ENCODE results near the gene SSX2IP.
"Not testable (repeated sequence)": the region's sequence is repeated elsewhere in the genome, so short reads cannot be mapped to it uniquely, and the experiment has no call there.

Gene SSX2IP

GRCh38 chr1:84619383-84620102 is 70.7 kb downstream of the SSX2IP start:
- peak; percentile 43 to 71 for DNase-seq (ENCODE audit: low read depth in 2 of 2)

DNA sequence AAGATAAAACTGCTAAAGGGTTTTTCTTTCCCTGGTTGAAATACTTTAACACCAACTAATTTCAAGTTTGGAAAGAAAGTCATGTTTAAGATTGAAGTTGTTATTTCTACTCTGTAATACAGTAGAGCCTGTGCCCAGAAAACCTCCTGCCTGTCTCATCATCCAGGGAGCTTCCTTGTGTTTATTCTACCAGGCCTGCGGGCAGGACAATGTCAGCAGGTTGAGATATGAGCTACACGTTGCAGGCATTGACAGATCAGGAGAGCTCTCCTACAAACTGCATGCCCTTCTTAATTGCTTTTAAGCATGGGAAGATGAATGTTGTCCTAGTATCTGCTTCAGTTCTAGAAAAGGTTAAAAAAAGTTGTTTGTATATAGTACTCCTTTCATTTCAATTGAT is 72.9 kb downstream of the SSX2IP start:
- no peak for DNase-seq (ENCODE audit: low read depth in 2 of 2)

DNA sequence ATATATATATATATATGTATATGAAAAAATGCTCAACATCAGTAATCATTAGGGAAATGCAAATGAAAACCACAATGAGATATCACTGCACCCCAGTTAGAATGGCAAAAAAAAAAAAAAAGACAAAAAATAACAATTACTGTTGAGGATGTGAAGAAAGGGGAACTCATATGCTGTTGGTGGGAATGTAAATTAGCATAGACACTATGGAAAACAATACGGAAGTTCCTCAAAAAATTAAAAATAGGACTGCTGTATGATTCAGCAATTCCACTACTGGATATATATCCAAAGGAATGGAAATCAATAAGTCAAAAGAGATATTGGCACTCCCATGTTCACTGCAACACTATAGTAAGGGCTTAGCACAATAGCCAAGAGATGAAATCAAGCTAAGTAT is 74.5 kb downstream of the SSX2IP start:
- no peak for DNase-seq (ENCODE audit: low read depth in 2 of 2)

GRCh38 chr1:84613887-84614286 is 76.4 kb downstream of the SSX2IP start:
- DNase-seq (ENCODE audit: low read depth in 2 of 2), result no peak

GRCh38 chr1:84613026-84613425 is 77.2 kb downstream of the SSX2IP start:
- DNase-seq (ENCODE audit: low read depth in 2 of 2), result no peak

- no peak for DNase-seq (ENCODE audit: low read depth in 2 of 2)
These were observed 78.5 kb downstream of the SSX2IP start for GRCh38 chr1:84611796-84612195.

DNA sequence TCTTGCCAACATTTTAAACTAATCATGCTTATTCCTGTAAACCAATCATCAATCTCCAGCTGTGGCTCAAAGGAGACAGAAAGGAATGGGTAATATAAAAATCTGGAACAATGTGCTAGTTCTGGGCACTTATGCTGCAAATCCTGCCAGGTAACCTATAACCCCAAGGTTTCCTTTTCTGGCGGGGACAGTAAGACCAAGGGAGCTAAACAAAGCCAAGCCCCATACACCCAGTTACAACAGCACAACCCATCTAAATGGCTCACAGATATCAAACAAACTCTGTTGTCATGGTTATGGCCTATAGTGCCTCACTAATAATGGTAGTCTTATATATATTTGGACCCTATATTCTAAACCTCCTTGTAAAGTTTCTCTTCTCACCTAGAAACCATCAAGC is 79.2 kb downstream of the SSX2IP start:
- no peak for DNase-seq (ENCODE audit: low read depth in 2 of 2)

- no peak for DNase-seq (ENCODE audit: low read depth in 2 of 2)
These were observed 83.3 kb downstream of the SSX2IP start for GRCh38 chr1:84606977-84607376.

DNA sequence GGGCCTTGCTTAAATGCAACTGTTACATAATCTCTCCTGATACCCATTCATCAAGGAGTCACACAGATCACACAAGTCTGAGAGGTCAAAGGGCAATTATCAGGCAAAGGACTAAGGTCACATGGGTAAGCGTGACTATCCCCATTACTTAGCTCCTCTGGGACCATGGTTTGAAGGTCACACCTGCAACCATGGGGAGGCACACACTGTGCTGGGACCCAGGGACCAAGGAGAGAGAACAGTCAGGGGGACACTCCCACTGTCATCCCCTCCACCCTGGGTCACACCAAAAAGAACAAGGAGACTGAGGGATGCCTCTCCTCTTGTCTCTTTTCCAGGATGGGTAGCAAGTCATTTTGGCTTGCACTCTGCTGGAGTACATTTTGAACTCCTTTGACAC is 85.1 kb downstream of the SSX2IP start:
- no peak for DNase-seq (ENCODE audit: low read depth in 2 of 2)

GRCh38 chr1:84603941-84604830 is 86.1 kb downstream of the SSX2IP start:
- DNase-seq (ENCODE audit: low read depth in 2 of 2), result no peak

GRCh38 chr1:84603223-84603622 is 87.0 kb downstream of the SSX2IP start:
- no peak for DNase-seq (ENCODE audit: low read depth in 2 of 2)

GRCh38 chr1:84600796-84601195 is 89.5 kb downstream of the SSX2IP start:
- no peak for DNase-seq (ENCODE audit: low read depth in 2 of 2)

GRCh38 chr1:84598846-84599741 is 91.2 kb downstream of the SSX2IP start:
- DNase-seq (ENCODE audit: low read depth in 2 of 2), result no peak

- no peak for DNase-seq (ENCODE audit: low read depth in 2 of 2)
These were observed 91.8 kb downstream of the SSX2IP start for GRCh38 chr1:84598418-84598817.

DNA sequence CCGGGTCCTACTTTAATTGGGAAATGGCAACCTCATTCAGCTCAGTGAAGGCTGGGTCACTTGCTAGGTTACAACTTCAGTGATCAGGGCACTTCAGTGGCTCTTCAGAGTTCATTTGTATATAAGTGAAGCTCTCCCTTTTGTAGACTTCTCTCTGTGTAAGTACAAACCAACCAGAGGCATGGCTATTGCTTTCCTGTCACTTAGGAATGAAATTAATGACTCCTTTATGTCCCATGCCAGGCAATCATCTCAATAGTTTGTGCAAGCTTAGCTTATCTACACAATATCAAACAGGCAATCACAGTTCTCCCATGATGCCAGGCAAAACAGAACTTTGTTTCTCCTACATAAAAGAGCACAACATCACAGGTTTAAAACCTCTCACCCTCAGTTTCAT is 93.2 kb downstream of the SSX2IP start:
- DNase-seq (ENCODE audit: low read depth in 2 of 2), result no peak

GRCh38 chr1:84594959-84595358 is 95.3 kb downstream of the SSX2IP start:
- not testable (repeated sequence) for DNase-seq (ENCODE audit: low read depth in 2 of 2)
